HG03280 (cell line): Measurements from ENCODE around the gene USP54.
A peak's percentile ranks its signal among the peaks of the same experiment; 100 is the strongest.
"Not testable (repeated sequence)": the region's sequence is repeated elsewhere in the genome, so short reads cannot be mapped to it uniquely, and the experiment has no call there.

Experiments
- ATAC-seq: cut with Tn5 transposase; IDR thresholded peaks from one replicate; pipeline ENCODE4 v1.9.1; 2021; ENCODE audit warnings: mild to moderate bottlenecking, moderate library complexity; ENCODE audit not compliant: unreplicated experiment

Gene USP54

DNA sequence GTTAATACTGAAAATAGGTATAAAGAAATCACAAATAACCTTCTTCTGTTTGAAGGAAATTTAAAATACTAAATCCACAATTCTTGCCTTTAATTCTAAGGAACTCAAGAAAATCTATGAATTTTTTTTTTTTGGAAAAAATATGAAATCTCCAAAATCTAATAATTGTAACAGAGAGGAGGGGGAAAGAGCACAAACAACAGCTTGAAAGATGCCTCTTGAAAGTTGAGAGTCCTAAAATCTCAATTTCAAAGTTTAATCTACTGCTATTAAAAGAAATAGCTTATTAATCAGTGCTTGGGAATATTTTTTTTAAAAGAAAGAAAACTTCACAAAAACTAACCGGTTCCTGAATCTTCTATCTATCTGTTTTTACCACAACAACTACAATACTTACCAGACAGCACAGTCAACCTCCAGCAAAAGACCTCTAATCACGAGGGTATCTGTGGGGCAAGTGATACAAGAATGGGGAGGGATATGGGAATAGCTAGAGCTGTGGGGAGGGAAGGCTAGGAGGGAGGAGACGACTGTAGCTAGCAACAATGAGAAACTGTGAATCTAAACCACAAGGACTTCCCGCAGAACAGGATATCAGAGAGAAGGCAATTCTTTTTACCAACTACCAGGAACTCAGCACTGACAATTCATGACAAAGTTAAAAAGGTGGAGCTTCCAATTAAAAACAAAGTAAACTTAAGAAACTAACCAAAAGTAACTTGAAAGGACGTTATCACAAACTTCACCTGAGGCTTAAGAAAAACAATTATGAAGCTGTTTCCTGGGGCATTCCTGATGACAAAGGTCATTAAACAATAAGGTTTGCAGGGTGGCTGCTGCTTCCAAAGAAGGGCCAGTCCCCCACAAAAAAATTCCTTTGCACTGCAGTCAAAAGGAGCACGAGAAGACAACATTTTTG, at the start of gene USP54:
TSS of gene USP54 (minus strand) at position 462 of the 919 bp plus-strand sequence. CDS start 15,684 bp downstream, outside the sequence.
- no peak for ATAC-seq

- ATAC-seq: no peak
Measured at GRCh38 chr10:73639286-73639685, 48.1 kb upstream of the USP54 start.

- no peak for ATAC-seq
Measured at GRCh38 chr10:73635781-73636180, 44.6 kb upstream of the USP54 start.

DNA sequence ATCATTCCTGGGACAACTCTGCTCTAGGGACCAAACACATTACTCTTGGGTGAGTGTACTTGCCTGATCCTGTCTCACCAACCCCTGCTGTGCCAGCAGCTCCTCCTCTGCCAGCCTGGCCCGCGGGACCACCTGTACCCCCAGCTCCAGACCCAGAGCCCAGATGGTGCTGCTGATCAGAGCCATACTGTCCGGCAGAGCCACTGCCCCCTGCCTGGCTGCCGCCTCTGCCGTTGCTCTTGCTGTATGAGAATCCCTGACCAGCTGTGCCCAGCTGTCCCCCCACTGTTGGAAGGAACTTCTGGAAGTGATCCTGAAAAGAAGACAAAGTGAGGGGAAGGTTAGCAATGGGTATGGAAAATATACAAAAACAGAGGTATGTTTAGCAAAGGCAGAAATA, 43.3 kb upstream of the USP54 start:
- no peak for ATAC-seq

GRCh38 chr10:73629165-73629564, 38.0 kb upstream of the USP54 start:
- ATAC-seq: no peak

GRCh38 chr10:73628405-73628804, 37.3 kb upstream of the USP54 start:
- ATAC-seq: no peak

- ATAC-seq: no peak
Measured at GRCh38 chr10:73627300-73627699, 36.2 kb upstream of the USP54 start.

GRCh38 chr10:73625884-73626752, 35.0 kb upstream of the USP54 start:
- peak; percentile 96 for ATAC-seq

GRCh38 chr10:73625004-73625883, 34.1 kb upstream of the USP54 start:
- ATAC-seq: peak; percentile 44

- ATAC-seq: no peak
Measured at GRCh38 chr10:73623056-73623455, 31.9 kb upstream of the USP54 start.

DNA sequence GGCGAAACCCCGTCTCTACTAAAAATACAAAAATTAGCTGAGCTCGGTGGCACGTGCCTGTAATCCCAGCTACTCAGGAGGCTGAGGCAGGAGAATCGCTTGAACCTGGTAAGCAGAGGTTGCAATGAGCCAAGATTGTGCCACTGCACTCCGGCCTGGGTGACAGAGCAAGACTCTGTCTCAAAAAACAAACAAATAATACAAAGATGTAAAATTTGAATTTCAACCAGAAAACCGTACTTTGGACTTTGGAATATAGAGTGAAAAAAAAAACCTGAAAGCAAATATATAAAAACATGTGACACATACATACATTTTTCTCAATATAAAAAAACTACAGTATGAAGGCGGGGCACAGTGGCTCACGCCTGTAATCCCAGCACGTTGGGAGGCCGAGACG, 29.8 kb upstream of the USP54 start:
- ATAC-seq: not testable (repeated sequence)

DNA sequence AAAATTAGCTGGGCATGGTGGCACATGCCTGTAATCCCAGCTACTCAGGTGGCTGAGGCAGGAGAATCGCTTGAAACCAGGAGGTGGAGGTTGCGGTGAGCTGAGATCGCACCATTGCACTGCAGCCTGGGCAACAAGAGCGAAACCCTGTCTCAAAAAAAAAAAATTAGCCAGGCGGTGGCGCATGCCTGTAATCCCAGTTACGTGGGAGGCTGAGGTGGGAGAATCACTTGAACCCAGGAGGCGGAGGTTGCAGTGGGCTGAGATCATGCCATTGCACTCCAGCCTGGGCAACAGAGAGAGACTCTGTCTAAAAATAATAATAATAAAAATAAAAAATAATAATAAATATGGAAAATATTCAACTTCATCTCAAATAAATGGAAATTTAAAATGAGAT, 26.0 kb upstream of the USP54 start:
- not testable (repeated sequence) for ATAC-seq

- ATAC-seq: no peak
Measured at GRCh38 chr10:73614720-73615119, 23.6 kb upstream of the USP54 start.

- no peak for ATAC-seq
Measured at GRCh38 chr10:73609116-73609515, 18.0 kb upstream of the USP54 start.

GRCh38 chr10:73601486-73601921, 10.4 kb upstream of the USP54 start:
- no peak for ATAC-seq

DNA sequence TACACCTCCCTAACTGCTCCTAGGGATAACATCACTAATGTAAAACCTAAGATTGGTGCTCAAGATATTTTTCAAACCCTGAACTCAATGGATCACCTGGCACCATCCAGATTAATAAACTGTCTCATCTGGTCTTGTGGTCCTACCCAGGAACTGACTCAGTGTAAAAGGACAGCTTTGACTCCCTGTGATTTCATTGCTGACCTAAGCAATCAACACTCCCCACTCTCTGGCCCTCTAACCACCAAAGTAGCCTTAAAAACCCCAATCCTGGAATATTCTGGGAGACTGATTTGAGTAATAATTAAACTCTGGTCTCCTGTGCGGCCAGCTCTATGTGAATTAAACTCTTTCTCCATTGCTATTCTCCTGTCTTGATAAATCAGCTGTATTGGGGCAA, 6.2 kb upstream of the USP54 start:
- ATAC-seq: no peak

DNA sequence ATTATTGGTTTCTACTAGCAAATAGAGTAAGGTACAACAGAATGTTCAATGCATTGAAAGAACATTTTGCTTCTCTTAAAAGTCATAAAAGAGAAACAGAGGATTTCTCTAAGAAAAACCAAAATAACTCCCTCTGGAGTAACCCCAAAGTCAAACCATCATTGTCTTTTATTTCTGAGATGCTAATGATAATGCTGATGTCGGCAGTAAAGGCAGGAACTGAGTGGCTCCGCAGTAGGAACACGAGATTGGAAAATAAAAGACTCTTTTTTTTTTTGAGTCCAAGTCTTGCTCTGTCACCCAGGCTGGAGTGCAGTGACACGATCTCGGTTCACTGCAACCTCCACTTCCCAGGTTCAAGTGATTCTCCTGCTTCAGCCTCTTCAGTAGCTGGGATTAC, 2.7 kb upstream of the USP54 start:
- no peak for ATAC-seq

DNA sequence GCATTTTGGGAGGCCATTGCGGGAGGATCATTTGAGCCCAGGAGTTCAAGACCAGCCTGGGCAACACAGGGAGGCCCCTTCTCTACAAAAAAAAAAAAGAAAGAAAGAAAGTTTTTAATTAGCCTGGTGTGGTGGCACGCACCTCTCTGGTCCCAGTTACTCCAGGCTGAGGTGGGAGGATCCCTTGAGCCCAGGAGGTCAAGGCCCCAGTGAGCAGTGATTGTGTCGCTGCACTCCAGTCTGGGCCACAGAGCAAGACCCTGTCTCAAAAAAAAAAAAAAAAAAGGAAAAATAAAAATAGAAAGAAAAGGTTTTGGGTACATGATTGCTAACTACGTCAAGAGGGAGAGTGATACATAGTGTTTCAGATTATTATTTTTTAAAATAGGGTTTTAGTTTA, 2.0 kb upstream of the USP54 start:
- no peak for ATAC-seq

DNA sequence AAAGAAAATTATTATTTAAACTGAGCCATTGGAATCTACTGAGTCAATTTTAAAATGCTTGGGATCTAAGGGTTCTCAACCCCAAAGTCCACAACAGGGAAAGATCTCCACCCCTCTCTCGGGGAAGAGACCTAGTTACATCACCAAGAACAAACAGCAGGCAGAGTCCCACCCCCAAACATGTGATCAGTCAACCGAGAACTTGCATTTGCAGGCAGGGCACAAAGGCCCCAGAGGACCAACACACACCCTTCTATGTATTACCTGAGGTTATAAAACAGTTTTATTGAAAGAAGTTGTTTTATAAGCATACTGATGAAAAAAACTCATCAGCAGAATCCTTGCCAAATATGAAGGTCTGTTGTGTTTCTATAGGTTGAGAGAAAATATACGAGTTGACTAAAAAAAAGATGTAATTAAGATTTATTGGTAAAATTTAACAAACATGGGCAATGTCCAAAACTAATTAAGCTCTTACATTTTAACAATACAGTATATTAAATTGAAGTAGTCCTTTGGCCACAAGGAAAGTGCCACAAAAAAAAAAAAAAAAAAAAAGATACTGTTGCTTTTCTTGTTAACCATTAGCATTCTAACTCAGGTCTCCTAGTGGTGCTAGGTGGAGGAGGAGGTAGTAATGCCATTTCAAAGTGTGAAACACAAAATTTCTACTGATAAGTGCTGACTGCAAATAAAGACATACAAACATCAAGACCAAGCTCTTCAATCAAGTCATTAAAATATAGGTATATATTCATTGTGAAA, 975 bp upstream of the USP54 start:
- ATAC-seq: no peak

DNA sequence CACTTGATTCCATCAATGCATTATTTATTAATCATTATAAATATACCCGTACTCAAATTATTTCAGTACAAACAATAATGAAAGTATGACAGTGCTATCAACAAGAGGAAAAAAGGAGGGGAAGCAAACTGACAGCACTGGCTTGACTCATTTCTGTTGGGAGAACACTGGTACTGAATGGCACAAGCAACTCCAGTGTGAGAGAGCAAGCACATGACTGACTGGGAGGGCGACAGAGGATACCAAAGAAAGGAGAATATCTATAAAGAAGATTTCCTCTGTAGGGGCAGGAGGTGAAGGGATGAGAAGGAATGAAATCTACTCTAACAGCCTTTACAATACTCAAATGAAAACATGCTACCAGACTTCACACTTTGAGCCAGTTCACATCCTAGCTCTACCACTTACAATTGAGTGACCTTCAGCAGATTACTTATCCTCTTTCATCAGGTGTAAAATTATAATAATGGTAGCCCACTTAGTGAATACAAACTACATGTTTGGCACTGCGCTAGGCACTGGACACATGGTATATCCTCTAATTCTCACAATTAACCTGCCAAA, 1.5 kb downstream of the USP54 start:
- no peak for ATAC-seq
